ENCODE data around the gene SPINK4. TPM values are rescaled to one million over a fixed set of nuclear protein-coding genes. Genes with fewer than 3 reads are reported as not detected.

The SPINK4 gene
- total and polyA plus RNA-seq, 4 donors, result not detected

DNA sequence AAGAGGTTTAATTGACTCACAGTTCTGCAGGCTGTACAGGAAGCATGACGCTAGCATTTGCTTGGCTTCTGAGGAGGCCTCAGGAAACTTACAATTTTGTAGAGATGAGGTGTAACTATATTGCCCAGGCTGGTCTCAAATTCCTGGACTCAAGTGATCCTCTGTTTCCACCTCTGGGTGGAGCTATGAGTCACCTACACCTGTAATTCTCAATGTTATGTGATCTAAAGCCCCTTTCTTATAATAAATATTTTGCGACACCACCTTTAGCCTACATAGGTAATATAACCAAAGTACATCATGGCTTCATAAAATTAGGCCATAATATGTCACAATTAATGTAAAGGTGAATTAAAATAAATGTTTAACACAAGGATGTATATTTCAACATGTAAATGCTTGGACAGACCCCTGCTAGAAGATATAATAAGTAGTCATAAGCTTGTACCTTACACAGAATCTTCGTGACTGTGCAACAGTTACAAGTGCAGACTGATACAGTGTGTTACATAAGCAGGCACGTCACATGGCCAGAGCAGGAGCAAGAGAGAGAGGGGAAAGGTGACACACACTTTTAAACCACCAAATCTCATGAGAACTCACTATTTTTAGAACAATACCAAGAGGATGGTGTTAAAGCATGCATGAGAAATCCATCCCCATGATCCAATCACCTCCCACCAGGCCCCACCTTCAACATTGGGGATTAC, 29.8 kb upstream of the SPINK4 start:
- peaks cover under 1% of the 10 kb centered on the region for H3K27me3 ChIP-seq (ENCODE audit: control insufficient read depth, insufficient read depth, low read length)
- no peaks in the 10 kb centered on the region for H3K36me3 ChIP-seq (ENCODE audit: control insufficient read depth, insufficient read depth, low read length)
- no peak for DNase-seq (ENCODE audit: low read depth in 4 of 6, low spot score in 6 of 6)
- H3K9me3 ChIP-seq (ENCODE audit: control insufficient read depth, insufficient read depth, low read length), result no peaks in the 10 kb centered on the region
- no peak overlapping the region for H3K27ac ChIP-seq (ENCODE audit: low read depth, low read length)
- WGBS (ENCODE audit: insufficient coverage), result no CpG with 5 or more reads among the region's 4 CpGs
- H3K4me1 ChIP-seq (ENCODE audit: control insufficient read depth, insufficient read depth, low read length), result no peaks in the 10 kb centered on the region
- H3K4me3 ChIP-seq (ENCODE audit: low read depth, low read length), result no peak overlapping the region

DNA sequence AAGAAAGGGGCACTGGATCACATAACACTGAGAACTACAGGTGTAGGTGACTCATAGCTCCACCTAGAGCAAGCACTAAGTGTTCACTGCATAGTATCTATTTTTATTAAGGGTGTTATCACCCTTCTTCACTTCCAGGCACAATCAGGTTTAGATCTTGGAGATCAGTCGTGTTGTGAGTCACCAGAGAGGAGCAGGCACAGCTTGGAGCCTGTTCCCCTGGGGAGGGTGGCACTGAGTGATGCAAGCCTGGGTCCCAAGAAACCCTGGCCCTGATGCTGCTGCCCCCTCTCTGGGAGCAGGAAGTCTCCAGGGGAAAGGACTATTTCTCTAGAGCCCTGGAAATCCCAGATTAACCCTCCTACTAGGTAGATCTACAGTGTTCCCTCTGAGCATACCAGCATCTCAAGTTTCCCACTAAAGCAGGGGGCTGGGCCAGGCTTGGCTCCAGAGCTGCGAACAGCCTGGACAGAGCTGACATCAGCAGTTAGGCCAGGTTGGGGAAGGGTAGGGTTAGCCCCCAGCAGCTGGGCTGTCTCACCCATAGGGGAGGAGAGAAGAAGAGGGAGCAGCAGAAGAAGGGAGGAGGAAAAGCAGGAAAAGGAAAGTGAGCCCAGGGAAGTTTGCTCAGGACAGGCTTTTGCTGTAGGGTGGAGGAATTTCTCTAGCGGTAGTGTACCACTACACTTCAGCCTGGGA, 28.1 kb upstream of the SPINK4 start:
- H3K9me3 ChIP-seq (ENCODE audit: control insufficient read depth, insufficient read depth, low read length), result no peaks in the 10 kb centered on the region
- DNase-seq (ENCODE audit: low read depth in 4 of 6, low spot score in 6 of 6), result no peak
- no peaks in the 10 kb centered on the region for H3K36me3 ChIP-seq (ENCODE audit: control insufficient read depth, insufficient read depth, low read length)
- H3K27me3 ChIP-seq (ENCODE audit: control insufficient read depth, insufficient read depth, low read length), result peaks cover 5% of the 10 kb centered on the region
- no peaks in the 10 kb centered on the region for H3K4me1 ChIP-seq (ENCODE audit: control insufficient read depth, insufficient read depth, low read length)
- no peak overlapping the region for H3K4me3 ChIP-seq (ENCODE audit: low read depth, low read length)
- H3K27ac ChIP-seq (ENCODE audit: low read depth, low read length), result no peak overlapping the region
- WGBS (ENCODE audit: insufficient coverage), result 61% methylated on average over 2 of the region's 3 CpGs

DNA sequence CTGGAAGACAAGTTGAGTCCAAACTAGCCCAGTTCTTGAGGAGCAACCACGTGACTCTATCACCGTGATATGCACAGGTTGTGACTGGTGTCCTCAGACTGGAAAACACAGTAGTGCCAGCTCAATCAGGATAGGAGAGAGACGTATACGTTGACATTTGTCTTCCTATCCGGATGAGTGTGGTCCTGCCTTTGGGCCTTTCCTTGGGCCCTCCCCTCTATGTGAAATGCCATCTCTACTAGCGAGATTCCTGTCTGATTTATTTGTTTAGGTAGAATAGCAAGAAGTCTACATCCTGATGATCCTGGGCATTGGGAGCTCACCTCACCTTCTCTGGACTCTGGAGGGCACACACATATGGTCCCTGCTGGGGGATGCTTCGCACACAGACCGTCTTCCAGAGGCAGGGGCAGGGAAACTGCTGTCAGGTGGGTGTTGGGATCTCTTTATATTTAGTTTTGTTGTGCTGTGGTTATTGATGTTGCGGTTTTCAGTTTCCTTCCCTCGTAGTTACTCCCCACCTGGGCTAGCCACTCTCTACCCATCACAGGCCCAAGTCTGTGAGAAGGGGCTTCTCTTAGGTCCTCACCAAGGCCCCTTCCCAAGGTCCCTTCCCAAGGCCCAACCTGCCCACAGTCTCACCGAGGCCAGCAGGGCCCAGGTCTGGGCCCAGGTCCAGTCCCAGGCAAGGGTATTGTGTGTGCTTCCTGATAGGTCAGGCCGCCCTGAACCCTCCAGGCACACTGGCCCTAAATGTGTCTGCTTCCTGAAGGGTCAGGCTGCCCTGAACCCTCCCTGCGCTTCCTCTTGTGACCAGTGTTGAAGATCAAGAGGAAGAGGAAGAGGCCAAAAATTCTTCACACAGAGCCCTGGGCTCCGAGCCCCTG, 19.0 kb upstream of the SPINK4 start:
- WGBS (ENCODE audit: insufficient coverage), result 83% methylated on average over 8 of the region's 14 CpGs

DNA sequence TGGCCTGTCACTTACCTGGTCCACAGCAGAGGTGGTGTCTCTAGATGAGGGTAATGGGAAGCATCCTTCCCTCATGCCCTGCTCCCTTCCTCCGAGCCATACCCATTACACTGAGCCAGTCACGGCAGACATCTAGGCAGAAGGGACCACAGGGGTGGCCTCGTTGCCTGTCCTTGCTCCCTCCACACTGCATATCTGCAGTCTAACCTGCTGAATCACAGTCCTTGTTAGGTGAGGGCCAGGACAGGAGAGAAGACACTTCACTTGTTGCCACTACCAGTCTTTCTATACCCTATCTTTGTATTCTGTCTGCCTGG, 18.4 kb upstream of the SPINK4 start:
- H3K4me1 ChIP-seq (ENCODE audit: control insufficient read depth, insufficient read depth, low read length), result no peaks in the 10 kb centered on the region
- H3K27me3 ChIP-seq (ENCODE audit: control insufficient read depth, insufficient read depth, low read length), result no peaks in the 10 kb centered on the region
- no peaks in the 10 kb centered on the region for H3K9me3 ChIP-seq (ENCODE audit: control insufficient read depth, insufficient read depth, low read length)
- no peak overlapping the region for H3K4me3 ChIP-seq (ENCODE audit: low read depth, low read length)
- WGBS (ENCODE audit: insufficient coverage), result 92% methylated on average over 3 of the region's 3 CpGs
- no peaks in the 10 kb centered on the region for H3K36me3 ChIP-seq (ENCODE audit: control insufficient read depth, insufficient read depth, low read length)
- H3K27ac ChIP-seq (ENCODE audit: low read depth, low read length), result no peak overlapping the region
- DNase-seq (ENCODE audit: low read depth in 4 of 6, low spot score in 6 of 6), result no peak

More for the DNA sequence above, 19.0 kb upstream of the SPINK4 start:
- Histone ChIP-seq H3K27me3 (ENCODE audit: control insufficient read depth, insufficient read depth, low read length) (peaks cover 3% of the 10 kb centered on the region), H3K4me1 (ENCODE audit: control insufficient read depth, insufficient read depth, low read length) (no peaks in the 10 kb centered on the region), H3K36me3 (ENCODE audit: control insufficient read depth, insufficient read depth, low read length) (no peaks in the 10 kb centered on the region), H3K27ac (ENCODE audit: low read depth, low read length) (no peak overlapping the region), H3K4me3 (ENCODE audit: low read depth, low read length) (no peak overlapping the region), H3K9me3 (ENCODE audit: control insufficient read depth, insufficient read depth, low read length) (no peaks in the 10 kb centered on the region)
- no peak for DNase-seq (ENCODE audit: low read depth in 4 of 6, low spot score in 6 of 6)

DNA sequence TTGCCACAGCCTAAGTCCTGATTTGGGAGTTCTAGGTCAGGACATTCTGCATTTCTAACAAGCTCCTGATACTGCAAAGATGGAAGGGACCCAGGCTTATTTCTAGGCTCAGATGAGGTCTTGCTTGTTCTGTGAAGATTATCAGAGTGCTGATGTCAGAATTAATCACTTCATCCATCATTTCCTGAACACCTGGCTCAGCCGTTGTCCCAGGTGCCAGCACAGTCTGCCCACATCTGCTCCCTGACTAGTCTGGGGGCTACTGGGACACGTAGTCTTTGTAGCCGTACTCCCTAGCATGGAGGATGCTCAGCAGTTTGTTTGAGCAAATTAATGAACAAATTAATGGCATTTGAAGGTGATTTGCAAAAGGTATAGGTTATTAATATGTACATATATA, 17.9 kb upstream of the SPINK4 start:
- H3K4me3 ChIP-seq (ENCODE audit: low read depth, low read length), result no peak overlapping the region
- WGBS (ENCODE audit: insufficient coverage), result 89% methylated on average over 3 of the region's 3 CpGs
- no peaks in the 10 kb centered on the region for H3K9me3 ChIP-seq (ENCODE audit: control insufficient read depth, insufficient read depth, low read length)
- H3K27ac ChIP-seq (ENCODE audit: low read depth, low read length), result no peak overlapping the region
- H3K4me1 ChIP-seq (ENCODE audit: control insufficient read depth, insufficient read depth, low read length), result no peaks in the 10 kb centered on the region
- H3K36me3 ChIP-seq (ENCODE audit: control insufficient read depth, insufficient read depth, low read length), result no peaks in the 10 kb centered on the region
- DNase-seq (ENCODE audit: low read depth in 4 of 6, low spot score in 6 of 6), result no peak
- no peaks in the 10 kb centered on the region for H3K27me3 ChIP-seq (ENCODE audit: control insufficient read depth, insufficient read depth, low read length)

DNA sequence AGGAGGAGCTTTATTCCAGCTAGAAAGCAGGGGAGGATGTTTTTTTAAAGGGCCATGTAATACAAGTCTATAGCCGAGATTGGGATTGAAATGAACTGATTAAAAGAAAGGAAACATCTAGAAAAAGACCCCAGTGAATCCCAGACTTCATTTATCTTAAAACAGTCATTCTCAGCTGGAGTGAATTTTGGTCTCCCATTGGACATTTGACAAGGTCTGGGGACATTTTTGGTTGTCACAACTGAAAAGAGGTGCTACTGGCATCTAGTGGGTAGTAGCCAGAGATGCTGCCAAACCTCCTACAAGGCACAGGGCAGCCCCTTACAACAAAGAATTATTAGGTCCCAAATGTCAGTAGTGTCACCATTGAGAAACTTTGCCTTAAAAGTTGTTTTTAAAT, 16.3 kb upstream of the SPINK4 start:
- Histone ChIP-seq H3K9me3 (ENCODE audit: control insufficient read depth, insufficient read depth, low read length) (no peaks in the 10 kb centered on the region), H3K4me3 (ENCODE audit: low read depth, low read length) (no peak overlapping the region), H3K27me3 (ENCODE audit: control insufficient read depth, insufficient read depth, low read length) (no peaks in the 10 kb centered on the region), H3K27ac (ENCODE audit: low read depth, low read length) (no peak overlapping the region), H3K36me3 (ENCODE audit: control insufficient read depth, insufficient read depth, low read length) (no peaks in the 10 kb centered on the region), H3K4me1 (ENCODE audit: control insufficient read depth, insufficient read depth, low read length) (no peaks in the 10 kb centered on the region)
- WGBS (ENCODE audit: insufficient coverage), result no CpG with 5 or more reads among the region's 1 CpG
- no peak for DNase-seq (ENCODE audit: low read depth in 4 of 6, low spot score in 6 of 6)

DNA sequence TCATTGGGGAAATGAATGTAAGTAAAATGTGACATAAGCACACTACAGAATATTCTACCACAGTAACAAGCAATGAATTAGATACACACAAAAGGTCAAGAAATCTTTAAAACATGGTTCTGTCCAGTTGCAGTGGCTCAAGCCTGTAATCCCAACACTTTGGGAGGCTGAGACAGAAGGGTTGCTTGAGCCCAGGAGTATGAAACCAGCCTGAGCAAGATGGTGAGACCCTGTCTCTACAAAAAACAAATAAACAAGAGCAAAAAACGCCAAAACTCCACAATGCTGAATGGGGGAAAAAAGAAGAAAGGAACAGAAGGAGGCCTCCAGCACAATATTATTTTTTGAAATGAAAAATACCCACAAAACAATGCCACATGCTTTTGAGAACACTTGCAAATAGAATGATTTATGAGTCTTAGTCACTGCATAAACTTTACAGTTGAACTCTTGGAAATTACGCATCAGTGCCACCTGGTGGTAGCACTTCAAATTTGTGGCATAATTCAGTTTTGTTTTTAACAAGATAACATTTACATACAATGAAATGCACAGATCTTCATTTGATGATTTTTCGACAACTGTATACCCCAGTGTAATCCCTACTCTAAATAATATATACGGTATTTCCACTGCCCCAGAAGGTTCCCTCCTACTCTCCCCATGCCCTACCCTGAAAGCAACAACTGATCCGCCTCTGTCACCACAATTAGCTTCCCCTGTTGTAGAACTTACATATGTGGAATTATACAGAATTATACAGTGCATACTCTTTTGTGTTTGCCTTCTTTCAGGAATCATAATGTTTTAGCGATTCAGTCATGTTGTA, 14.4 kb upstream of the SPINK4 start:
- Histone ChIP-seq H3K4me3 (ENCODE audit: low read depth, low read length) (no peak overlapping the region), H3K36me3 (ENCODE audit: control insufficient read depth, insufficient read depth, low read length) (no peaks in the 10 kb centered on the region), H3K4me1 (ENCODE audit: control insufficient read depth, insufficient read depth, low read length) (no peaks in the 10 kb centered on the region), H3K9me3 (ENCODE audit: control insufficient read depth, insufficient read depth, low read length) (no peaks in the 10 kb centered on the region), H3K27me3 (ENCODE audit: control insufficient read depth, insufficient read depth, low read length) (peaks cover 2% of the 10 kb centered on the region), H3K27ac (ENCODE audit: low read depth, low read length) (no peak overlapping the region)
- 50% methylated on average over 1 of the region's 6 CpGs for WGBS (ENCODE audit: insufficient coverage)
- DNase-seq (ENCODE audit: low read depth in 4 of 6, low spot score in 6 of 6), result peak; percentile 39 to 91 (median 62)

DNA sequence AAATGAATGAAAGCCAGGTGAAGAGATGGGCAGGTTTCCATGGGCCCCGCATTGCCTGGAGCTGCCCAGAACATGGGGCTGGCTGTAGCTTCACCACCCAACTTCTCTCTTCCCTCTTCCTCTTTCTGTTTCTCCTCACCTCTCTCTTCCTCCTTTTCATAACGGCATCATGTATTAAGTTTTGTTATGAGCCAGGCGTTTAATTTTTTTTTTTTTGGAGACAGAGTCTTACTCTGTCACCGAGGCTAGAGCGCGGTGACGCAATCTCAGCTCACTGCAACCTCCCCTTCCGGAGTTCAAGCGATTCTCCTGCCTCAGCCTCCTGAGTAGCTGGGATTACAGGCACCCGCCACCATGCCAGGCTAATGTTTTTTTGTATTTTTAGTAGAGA, 13.0 kb upstream of the SPINK4 start:
- 88% methylated on average over 8 of the region's 10 CpGs for WGBS (ENCODE audit: insufficient coverage)
- Histone ChIP-seq H3K36me3 (ENCODE audit: control insufficient read depth, insufficient read depth, low read length) (no peaks in the 10 kb centered on the region), H3K9me3 (ENCODE audit: control insufficient read depth, insufficient read depth, low read length) (no peaks in the 10 kb centered on the region), H3K27me3 (ENCODE audit: control insufficient read depth, insufficient read depth, low read length) (peaks cover 4% of the 10 kb centered on the region), H3K4me1 (ENCODE audit: control insufficient read depth, insufficient read depth, low read length) (no peaks in the 10 kb centered on the region), H3K4me3 (ENCODE audit: low read depth, low read length) (no peak overlapping the region), H3K27ac (ENCODE audit: low read depth, low read length) (no peak overlapping the region)
- DNase-seq (ENCODE audit: low read depth in 4 of 6, low spot score in 6 of 6), result no peak

DNA sequence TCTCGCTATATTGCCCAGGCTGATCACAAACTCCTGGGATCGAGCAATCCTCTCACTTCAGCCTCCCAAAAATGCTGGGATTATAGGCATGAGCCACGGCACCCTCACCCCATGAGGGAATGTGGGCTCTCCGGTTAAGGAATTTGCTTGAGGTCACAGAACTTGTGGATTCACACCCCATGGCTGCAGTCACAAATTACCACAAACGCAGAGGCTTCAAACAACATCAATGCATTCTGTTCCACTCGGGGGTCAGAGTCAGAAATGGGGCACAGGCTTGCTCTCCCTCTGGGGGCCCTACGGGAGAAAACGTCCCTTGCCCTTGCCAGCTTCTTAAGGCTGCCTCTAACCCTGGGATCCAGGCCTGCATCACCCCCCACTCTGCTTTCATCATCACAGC, 12.2 kb upstream of the SPINK4 start:
- H3K27me3 ChIP-seq (ENCODE audit: control insufficient read depth, insufficient read depth, low read length), result peaks cover 4% of the 10 kb centered on the region
- no peaks in the 10 kb centered on the region for H3K4me1 ChIP-seq (ENCODE audit: control insufficient read depth, insufficient read depth, low read length)
- no peak overlapping the region for H3K27ac ChIP-seq (ENCODE audit: low read depth, low read length)
- H3K9me3 ChIP-seq (ENCODE audit: control insufficient read depth, insufficient read depth, low read length), result no peaks in the 10 kb centered on the region
- H3K4me3 ChIP-seq (ENCODE audit: low read depth, low read length), result no peak overlapping the region
- WGBS (ENCODE audit: insufficient coverage), result 66% methylated on average over 8 of the region's 8 CpGs
- no peak for DNase-seq (ENCODE audit: low read depth in 4 of 6, low spot score in 6 of 6)
- H3K36me3 ChIP-seq (ENCODE audit: control insufficient read depth, insufficient read depth, low read length), result no peaks in the 10 kb centered on the region
